Measurements from ENCODE around the gene PDE6B. TPM values are rescaled to one million over a fixed set of nuclear protein-coding genes. Genes with fewer than 3 reads are reported as not detected.
A peak's percentile ranks its signal among the peaks of the same experiment; 100 is the strongest.

The PDE6B gene
- total RNA-seq, 6 donors from 2014 or later, result 4.2 to 28.3 (median 9.0) TPM

GRCh38 chr4:679104-679481 lies 53.7 kb downstream of the PDE6B start:
- WGBS, 2 donors, result 86 to 87% methylated on average over 3 to 13 of the region's 13 CpGs
- Histone ChIP-seq H3K9me3 (no peaks in the 10 kb centered on the region), H3K4me3 (no peak overlapping the region), H3K4me1 (peaks cover 27 to 52% (median 32%) of the 10 kb centered on the region in 4 donors), H3K27ac (no peak overlapping the region), H3K27me3 (no peaks in the 10 kb centered on the region), H3K36me3 (no peaks in the 10 kb centered on the region)
- TF ChIP-seq POLR2AphosphoS5 (IDR thresholded peaks at IDR 0.05) (no peak), CTCF (IDR thresholded peaks at IDR 0.05) (no peak), EP300 (IDR thresholded peaks at IDR 0.05) (no peak), POLR2A (IDR thresholded peaks at IDR 0.05) (no peak)
- DNase-seq, result peak in 1 of 2 donors; percentile 69
- no peak for ATAC-seq (ENCODE audit: low FRiP score in 2 of 2)

- H3K27ac ChIP-seq, result no peak overlapping the region
- no peaks in the 10 kb centered on the region for H3K36me3 ChIP-seq
- H3K9me3 ChIP-seq, result no peaks in the 10 kb centered on the region
- TF ChIP-seq POLR2A (IDR thresholded peaks at IDR 0.05) (no peak), EP300 (IDR thresholded peaks at IDR 0.05) (no peak), CTCF (IDR thresholded peaks at IDR 0.05) (no peak), POLR2AphosphoS5 (IDR thresholded peaks at IDR 0.05) (no peak)
- 80 to 86% methylated on average over 8 to 11 of the region's 11 CpGs for WGBS, 2 donors
- ATAC-seq (ENCODE audit: low FRiP score in 2 of 2), result no peak
- DNase-seq, result peak in 1 of 2 donors; percentile 33
- H3K4me1 ChIP-seq, result peaks cover 28 to 52% (median 34%) of the 10 kb centered on the region in 4 donors
- H3K4me3 ChIP-seq, result no peak overlapping the region
- H3K27me3 ChIP-seq, result no peaks in the 10 kb centered on the region
Observed at GRCh38 chr4:679629-680028, 54.3 kb downstream of the PDE6B start.

GRCh38 chr4:680091-680490 lies 54.7 kb downstream of the PDE6B start:
- no peaks in the 10 kb centered on the region for H3K36me3 ChIP-seq
- H3K4me3 ChIP-seq, result no peak overlapping the region
- DNase-seq (peak in 1 of 2 donors; percentile 75), ATAC-seq (ENCODE audit: low FRiP score in 2 of 2) (no peak)
- H3K4me1 ChIP-seq, result peaks cover 26 to 47% (median 31%) of the 10 kb centered on the region in 4 donors
- TF ChIP-seq POLR2AphosphoS5 (IDR thresholded peaks at IDR 0.05), result no peak
- no peak for TF ChIP-seq POLR2A (IDR thresholded peaks at IDR 0.05)
- TF ChIP-seq CTCF (IDR thresholded peaks at IDR 0.05), result no peak
- no peak for TF ChIP-seq EP300 (IDR thresholded peaks at IDR 0.05)
- no peaks in the 10 kb centered on the region for H3K27me3 ChIP-seq
- H3K27ac ChIP-seq, result no peak overlapping the region
- H3K9me3 ChIP-seq, result no peaks in the 10 kb centered on the region
- 76 to 85% methylated on average over 7 to 9 of the region's 9 CpGs for WGBS, 2 donors

- H3K4me3 ChIP-seq, result peak overlapping the region in 3 of 4 donors; percentile 56 to 64 (median 58)
- TF ChIP-seq POLR2A (IDR thresholded peaks at IDR 0.05) (no peak), EP300 (IDR thresholded peaks at IDR 0.05) (no peak), POLR2AphosphoS5 (IDR thresholded peaks at IDR 0.05) (no peak), CTCF (IDR thresholded peaks at IDR 0.05) (no peak)
- peaks cover 22 to 43% (median 27%) of the 10 kb centered on the region in 4 donors for H3K4me1 ChIP-seq
- no peaks in the 10 kb centered on the region for H3K27me3 ChIP-seq
- H3K27ac ChIP-seq, result peak overlapping the region in 2 of 4 donors; percentile 37 to 54
- ATAC-seq (ENCODE audit: low FRiP score in 2 of 2) (peak in 1 of 2 donors; percentile 0), DNase-seq (peak in 1 of 2 donors; percentile 81)
- no peaks in the 10 kb centered on the region for H3K36me3 ChIP-seq
- no peaks in the 10 kb centered on the region for H3K9me3 ChIP-seq
- WGBS, 2 donors, result 38% methylated on average over 17 of the region's 17 CpGs; no CpG with 5 or more reads in 1 of the 2 donors
Observed at GRCh38 chr4:680551-680927, 55.2 kb downstream of the PDE6B start.

Data from upper lobe of left lung (tissue), 6 donors.